ENCODE data around the gene SEPTIN8.

DNA sequence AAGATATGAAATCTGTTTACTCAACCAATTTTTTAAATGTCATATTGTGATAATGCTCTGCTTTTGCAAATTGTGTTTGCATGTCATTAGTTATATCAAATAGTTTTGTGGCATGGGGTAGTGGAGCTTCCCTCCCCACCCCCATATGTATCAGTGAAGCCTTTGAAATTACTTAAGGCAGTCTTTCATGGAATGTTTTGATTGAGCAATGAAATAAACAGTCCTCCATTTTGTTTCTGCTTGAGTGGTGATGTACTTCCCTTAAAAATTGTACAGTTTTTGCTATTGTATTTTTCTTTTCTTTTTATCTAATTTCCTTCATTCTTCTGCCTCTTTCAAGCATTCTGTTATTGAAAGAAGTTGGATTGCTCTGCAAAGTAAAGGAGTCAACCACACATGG lies 39.5 kb upstream of the SEPTIN8 start:
- no peak for TF ChIP-seq SP1 (IDR thresholded peaks at IDR 0.05)
- TF ChIP-seq NFRKB (IDR thresholded peaks at IDR 0.05), result no peak
- TF ChIP-seq FOXA1 (IDR thresholded peaks at IDR 0.05), result no peak

All from HEK293T (cell line).